ENCODE measurements around the gene PEX14. TPM values are rescaled to one million over a fixed set of nuclear protein-coding genes. Genes with fewer than 3 reads are reported as not detected.

Gene PEX14
- polyA plus RNA-seq, 1 donor from 2014 or later, result 13.5 TPM

GRCh38 chr1:10529091-10529490 lies 54.3 kb downstream of the PEX14 start:
- Histone ChIP-seq H3K9me2 (ENCODE audit: insufficient read depth, low read length) (no peaks in the 10 kb centered on the region), H3K27me3 (ENCODE audit: insufficient read depth, low read depth, low read length) (no peaks in the 10 kb centered on the region), H3K4me3 (ENCODE audit: low read length) (no peak overlapping the region)

GRCh38 chr1:10529765-10530164 lies 55.0 kb downstream of the PEX14 start:
- no peak overlapping the region for H3K9ac ChIP-seq (ENCODE audit: low read length)
- no peak overlapping the region for H3K4me2 ChIP-seq (ENCODE audit: low read length)
- H3K27me3 ChIP-seq (ENCODE audit: insufficient read depth, low read depth, low read length), result no peaks in the 10 kb centered on the region
- H3K27ac ChIP-seq (ENCODE audit: low read length), result no peak overlapping the region
- H3F3A ChIP-seq (ENCODE audit: insufficient read depth, low read length, poor library complexity, severe bottlenecking), result no peaks in the 10 kb centered on the region
- H3K9me3 ChIP-seq (ENCODE audit: low read length), result no peaks in the 10 kb centered on the region
- H4K20me1 ChIP-seq (ENCODE audit: insufficient read depth), result no peaks in the 10 kb centered on the region
- H3K9me2 ChIP-seq (ENCODE audit: insufficient read depth, low read length), result no peaks in the 10 kb centered on the region
- TF ChIP-seq MXI1 (conservative IDR thresholded peaks at IDR 0.05; ENCODE audit: poor library complexity, severe bottlenecking) (no peak), POLR2AphosphoS5 (IDR thresholded peaks at IDR 0.05) (no peak), TAF1 (IDR thresholded peaks at IDR 0.05; ENCODE audit: low read depth) (no peak), EP300 (conservative IDR thresholded peaks at IDR 0.05; ENCODE audit: poor library complexity, severe bottlenecking) (no peak), EZH2 (IDR thresholded peaks at IDR 0.05; ENCODE audit: borderline replicate concordance, insufficient read depth, low read length, poor library complexity, severe bottlenecking) (no peak), SMC3 (conservative IDR thresholded peaks at IDR 0.05; ENCODE audit: poor library complexity) (no peak), RAD21 (conservative IDR thresholded peaks at IDR 0.05) (no peak), CTCF (IDR thresholded peaks at IDR 0.05; ENCODE audit: poor library complexity, severe bottlenecking) (no peak)
- no peaks in the 10 kb centered on the region for H3K79me2 ChIP-seq (replicated peaks; ENCODE audit: insufficient read depth, low read length)
- no peaks in the 10 kb centered on the region for H3K36me3 ChIP-seq (ENCODE audit: insufficient read depth, low read length)
- H2AFZ ChIP-seq (ENCODE audit: low read depth, low read length), result no peak overlapping the region
- no peak overlapping the region for H3K4me3 ChIP-seq (ENCODE audit: low read length)

More at GRCh38 chr1:10529091-10529490, 54.3 kb downstream of the PEX14 start:
- Histone ChIP-seq H2AFZ (ENCODE audit: low read depth, low read length) (no peak overlapping the region), H3K36me3 (ENCODE audit: insufficient read depth, low read length) (no peaks in the 10 kb centered on the region), H3F3A (ENCODE audit: insufficient read depth, low read length, poor library complexity, severe bottlenecking) (no peaks in the 10 kb centered on the region), H3K9ac (ENCODE audit: low read length) (no peak overlapping the region), H3K79me2 (replicated peaks; ENCODE audit: insufficient read depth, low read length) (no peaks in the 10 kb centered on the region), H3K4me2 (ENCODE audit: low read length) (no peak overlapping the region), H3K27ac (ENCODE audit: low read length) (no peak overlapping the region), H4K20me1 (ENCODE audit: insufficient read depth) (no peaks in the 10 kb centered on the region), H3K9me3 (ENCODE audit: low read length) (no peaks in the 10 kb centered on the region)
- TF ChIP-seq EP300 (conservative IDR thresholded peaks at IDR 0.05; ENCODE audit: poor library complexity, severe bottlenecking) (no peak), TAF1 (IDR thresholded peaks at IDR 0.05; ENCODE audit: low read depth) (no peak), MXI1 (conservative IDR thresholded peaks at IDR 0.05; ENCODE audit: poor library complexity, severe bottlenecking) (no peak), CTCF (IDR thresholded peaks at IDR 0.05; ENCODE audit: poor library complexity, severe bottlenecking) (no peak), SMC3 (conservative IDR thresholded peaks at IDR 0.05; ENCODE audit: poor library complexity) (no peak), POLR2AphosphoS5 (IDR thresholded peaks at IDR 0.05) (no peak), RAD21 (conservative IDR thresholded peaks at IDR 0.05) (no peak)
- TF ChIP-seq, protein P1, sequence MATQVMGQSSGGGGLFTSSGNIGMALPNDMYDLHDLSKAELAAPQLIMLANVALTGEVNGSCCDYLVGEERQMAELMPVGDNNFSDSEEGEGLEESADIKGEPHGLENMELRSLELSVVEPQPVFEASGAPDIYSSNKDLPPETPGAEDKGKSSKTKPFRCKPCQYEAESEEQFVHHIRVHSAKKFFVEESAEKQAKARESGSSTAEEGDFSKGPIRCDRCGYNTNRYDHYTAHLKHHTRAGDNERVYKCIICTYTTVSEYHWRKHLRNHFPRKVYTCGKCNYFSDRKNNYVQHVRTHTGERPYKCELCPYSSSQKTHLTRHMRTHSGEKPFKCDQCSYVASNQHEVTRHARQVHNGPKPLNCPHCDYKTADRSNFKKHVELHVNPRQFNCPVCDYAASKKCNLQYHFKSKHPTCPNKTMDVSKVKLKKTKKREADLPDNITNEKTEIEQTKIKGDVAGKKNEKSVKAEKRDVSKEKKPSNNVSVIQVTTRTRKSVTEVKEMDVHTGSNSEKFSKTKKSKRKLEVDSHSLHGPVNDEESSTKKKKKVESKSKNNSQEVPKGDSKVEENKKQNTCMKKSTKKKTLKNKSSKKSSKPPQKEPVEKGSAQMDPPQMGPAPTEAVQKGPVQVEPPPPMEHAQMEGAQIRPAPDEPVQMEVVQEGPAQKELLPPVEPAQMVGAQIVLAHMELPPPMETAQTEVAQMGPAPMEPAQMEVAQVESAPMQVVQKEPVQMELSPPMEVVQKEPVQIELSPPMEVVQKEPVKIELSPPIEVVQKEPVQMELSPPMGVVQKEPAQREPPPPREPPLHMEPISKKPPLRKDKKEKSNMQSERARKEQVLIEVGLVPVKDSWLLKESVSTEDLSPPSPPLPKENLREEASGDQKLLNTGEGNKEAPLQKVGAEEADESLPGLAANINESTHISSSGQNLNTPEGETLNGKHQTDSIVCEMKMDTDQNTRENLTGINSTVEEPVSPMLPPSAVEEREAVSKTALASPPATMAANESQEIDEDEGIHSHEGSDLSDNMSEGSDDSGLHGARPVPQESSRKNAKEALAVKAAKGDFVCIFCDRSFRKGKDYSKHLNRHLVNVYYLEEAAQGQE (IDR thresholded peaks at IDR 0.05; ENCODE audit: borderline replicate concordance), result no peak
